OCI-LY7 (cell line): Measurements from ENCODE around the gene TBKBP1. TPM values are rescaled to one million over a fixed set of nuclear protein-coding genes. Genes with fewer than 3 reads are reported as not detected.

Experiments used
- BruUV-seq: library from RNA; stranded (reverse); fragments of 400-500 nt; replicated peaks from 2 replicates; lab custom pipeline; 2021; lab: Mats Ljungman, UMichigan
- CTCF ChIA-PET: fragments of 300-600 bp; sonication (Branson Sonifier 250); formaldehyde crosslinking; loops from one replicate; lab custom pipeline; 2022; ENCODE audit warnings: antibody characterized with exemption; ENCODE audit not compliant: unreplicated experiment; lab: Charles Lee
- POLR2A ChIA-PET: fragments of 300-600 bp; sonication (Branson Sonifier 250); formaldehyde crosslinking; loops from one replicate; lab custom pipeline; 2022; ENCODE audit warnings: antibody characterized with exemption; lab: Charles Lee
- DNase-seq: peaks from one replicate; pipeline ENCODE4 v3.0.0-alpha.2; 2015; ENCODE audit warnings: low spot score
- H2AFZ ChIP-seq: fragments of 200-600 bp; sonication (generic), shearing (Covaris generic); 2 replicates; pipeline ENCODE4 v1.6.1; 2014; ENCODE audit warnings: mild to moderate bottlenecking, antibody characterized with exemption, low read length, moderate library complexity
- H3K27ac ChIP-seq: fragments of 200-600 bp; sonication (generic); 2 replicates; pipeline ENCODE4 v1.5.1; 2014; ENCODE audit warnings: mixed run types, low read depth, mild to moderate bottlenecking, moderate library complexity, low read length, inconsistent platforms; ENCODE audit not compliant: poor library complexity, severe bottlenecking
- H3K36me3 ChIP-seq: fragments of 200-600 bp; sonication (generic); 2 replicates; pipeline ENCODE4 v1.6.1; 2014; ENCODE audit warnings: mild to moderate bottlenecking, antibody characterized with exemption, low read length, moderate library complexity, mixed read lengths; ENCODE audit not compliant: insufficient read depth
- H3K4me1 ChIP-seq: fragments of 200-600 bp; sonication (generic); 2 replicates; pipeline ENCODE4 v1.5.1; 2014; ENCODE audit warnings: mild to moderate bottlenecking, low read length; ENCODE audit not compliant: insufficient read depth, poor library complexity, severe bottlenecking
- H3K4me2 ChIP-seq: fragments of 200-600 bp; sonication (generic); 2 replicates; pipeline ENCODE4 v1.6.1; 2014; ENCODE audit warnings: mild to moderate bottlenecking, low read length
- H3K4me3 ChIP-seq: fragments of 200-600 bp; sonication (generic); 2 replicates; pipeline ENCODE4 v1.5.1; 2014; ENCODE audit warnings: mild to moderate bottlenecking, low read depth, low read length; ENCODE audit not compliant: poor library complexity, severe bottlenecking
- H3K79me2 ChIP-seq: fragments of 200-600 bp; sonication (generic); 2 replicates; pipeline ENCODE4 v1.6.1; 2016; ENCODE audit warnings: low read depth, mild to moderate bottlenecking, low read length, moderate library complexity, mixed read lengths; ENCODE audit not compliant: insufficient read depth
- H3K9me2 ChIP-seq: fragments of 200-600 bp; sonication (generic); 2 replicates; pipeline ENCODE4 v1.6.1; 2016; ENCODE audit warnings: mild to moderate bottlenecking, low read length, mixed read lengths; ENCODE audit not compliant: insufficient read depth
- H3K9me3 ChIP-seq: fragments of 200-600 bp; sonication (generic); 2 replicates; pipeline ENCODE4 v1.6.1; 2014; ENCODE audit warnings: mild to moderate bottlenecking, mixed run types, low read length, mixed read lengths
- H4K20me1 ChIP-seq: fragments of 200-600 bp; sonication (generic); 2 replicates; pipeline ENCODE4 v1.6.1; 2014; ENCODE audit warnings: mild to moderate bottlenecking, antibody characterized with exemption, low read length, moderate library complexity, mixed read lengths; ENCODE audit not compliant: insufficient read depth
- CTCF ChIP-seq: fragments of 200-600 bp; sonication (generic); conservative IDR thresholded peaks from 2 replicates; pipeline ENCODE4 v1.5.1; 2014; ENCODE audit warnings: mild to moderate bottlenecking, antibody characterized with exemption, low read length, moderate library complexity, mixed read lengths
- EZH2phosphoT487 ChIP-seq: fragments of 200-600 bp; sonication (generic); IDR thresholded peaks from 2 replicates; pipeline ENCODE4 v1.6.1; 2018; ENCODE audit warnings: low read depth, borderline replicate concordance, mild to moderate bottlenecking, mixed run types, antibody characterized with exemption, low read length, moderate library complexity, mixed read lengths
- intact Hi-C: fragments of 100-400 bp; cut with micrococcal nuclease; formaldehyde crosslinking; loops from one replicate; pipeline ENCODE4 v1.10.0; 2022; ENCODE audit not compliant: unreplicated experiment
- total RNA-seq, 2 experiments: library from RNA; depleted of rRNA in 1 of 2; stranded (reverse); fragments of >200 nt in 1 of 2; shearing (Covaris generic) in 1 of 2; gene quantifications; 2 replicates each; pipeline ENCODE4 v1.2.3, GENCODE V29; 2014 to 2022

TBKBP1 gene
- total RNA-seq, 2 experiments from 2014 or later: 8.3 to 16.0 TPM

GRCh38 chr17:47674499-47674898 lies 19.5 kb upstream of the TBKBP1 start:
- no TSS peak for BruUV-seq
- DNase-seq: no peak
- intact Hi-C loops: no loop called here
- ChIA-PET POLR2A (interaction anchor here (1.7 kb wide), 1 partner anchor 12 kb away, joined by 7 read pairs; no protein-coding TSS in a partner anchor), CTCF (no interaction called here)
- H4K20me1 ChIP-seq: peaks cover 30% of the 10 kb centered on the region; the same call in 1 of the 2 replicates
- H3K4me1 ChIP-seq: no peaks in the 10 kb centered on the region
- peaks cover 23% of the 10 kb centered on the region; the same call in 1 of the 2 replicates for H3K79me2 ChIP-seq
- no peak overlapping the region for H3K4me3 ChIP-seq
- H3K27ac ChIP-seq: no peak overlapping the region
- TF ChIP-seq CTCF (no peak), EZH2phosphoT487 (no peak)
- H3K9me2 ChIP-seq: no peaks in the 10 kb centered on the region
- no peak overlapping the region for H3K4me2 ChIP-seq
- no peaks in the 10 kb centered on the region for H3K9me3 ChIP-seq
- H3K36me3 ChIP-seq: peaks cover 99% of the 10 kb centered on the region
- H2AFZ ChIP-seq: no peak overlapping the region

- Histone ChIP-seq H2AFZ (no peak overlapping the region), H3K9me2 (no peaks in the 10 kb centered on the region), H4K20me1 (peaks cover 27% of the 10 kb centered on the region; the same call in 1 of the 2 replicates), H3K4me1 (no peaks in the 10 kb centered on the region), H3K9me3 (no peaks in the 10 kb centered on the region), H3K4me3 (no peak overlapping the region), H3K36me3 (peaks cover 99% of the 10 kb centered on the region), H3K4me2 (no peak overlapping the region), H3K27ac (no peak overlapping the region), H3K79me2 (peaks cover 14% of the 10 kb centered on the region; the same call in 1 of the 2 replicates)
- TSS peak; percentile 9 for BruUV-seq
- no peak for DNase-seq
- no peak for TF ChIP-seq CTCF
- no peak for TF ChIP-seq EZH2phosphoT487
- intact Hi-C loops: no loop called here
- POLR2A ChIA-PET: interaction anchor here (0.7 to 1.6 kb wide), 3 partner anchors 11 to 423 kb away, joined by 3 to 11 read pairs (median 4); no protein-coding TSS in a partner anchor
- CTCF ChIA-PET: no interaction called here
Observed at GRCh38 chr17:47675380-47676198, 18.4 kb upstream of the TBKBP1 start.

- ChIA-PET POLR2A (interaction anchor here (0.7 to 1.6 kb wide), 4 partner anchors 11 to 424 kb away, joined by 3 to 11 read pairs (median 4); no protein-coding TSS in a partner anchor), CTCF (no interaction called here)
- DNase-seq: no peak
- H3K9me2 ChIP-seq: no peaks in the 10 kb centered on the region
- H3K4me2 ChIP-seq: no peak overlapping the region
- BruUV-seq: no TSS peak
- TF ChIP-seq EZH2phosphoT487: no peak
- no peak for TF ChIP-seq CTCF
- no peak overlapping the region for H3K4me3 ChIP-seq
- H2AFZ ChIP-seq: no peak overlapping the region
- H3K79me2 ChIP-seq: peaks cover 12% of the 10 kb centered on the region; the same call in 1 of the 2 replicates
- peaks cover 98% of the 10 kb centered on the region for H3K36me3 ChIP-seq
- intact Hi-C loops: no loop called here
- no peaks in the 10 kb centered on the region for H3K9me3 ChIP-seq
- H3K27ac ChIP-seq: no peak overlapping the region
- H3K4me1 ChIP-seq: no peaks in the 10 kb centered on the region
- H4K20me1 ChIP-seq: peaks cover 25% of the 10 kb centered on the region; the same call in 1 of the 2 replicates
Observed at GRCh38 chr17:47676199-47676472, 17.8 kb upstream of the TBKBP1 start.
